ENCODE data around the gene PLXNA2.

Gene PLXNA2

GRCh38 chr1:207973898-207974568 lies 270.2 kb downstream of the PLXNA2 start:
- no peak for DNase-seq (ENCODE audit: low read depth)
- no peak overlapping the region for H3K4me3 ChIP-seq (replicated peaks; ENCODE audit: low read depth, low read length)
- no peak for TF ChIP-seq CTCF (IDR thresholded peaks at IDR 0.05; ENCODE audit: low read length, missing control alignments)

- DNase-seq (ENCODE audit: low read depth) = no peak
- TF ChIP-seq CTCF (IDR thresholded peaks at IDR 0.05; ENCODE audit: low read length, missing control alignments) = no peak
- H3K4me3 ChIP-seq (replicated peaks; ENCODE audit: low read depth, low read length) = no peak overlapping the region
These were observed 271.8 kb downstream of the PLXNA2 start for GRCh38 chr1:207972337-207972736.
